SU-DHL-6 (cell line): ENCODE results near the gene ABCC10.

Experiments used
- H2AFZ ChIP-seq: fragments of 200-600 bp; sonication (generic); 2 replicates; pipeline ENCODE4 v1.6.1; 2014; ENCODE audit warnings: low read depth, mild to moderate bottlenecking, moderate library complexity, mixed read lengths, antibody characterized with exemption, low read length; ENCODE audit not compliant: severe bottlenecking
- H3F3A ChIP-seq: fragments of 200-600 bp; shearing (Covaris generic); 2 replicates; pipeline ENCODE4 v1.6.0; 2016; ENCODE audit warnings: antibody characterized with exemption, mild to moderate bottlenecking; ENCODE audit not compliant: insufficient read depth
- H3K27ac ChIP-seq: fragments of 200-600 bp; sonication (generic); 2 replicates; pipeline ENCODE4 v1.5.1; 2016; ENCODE audit warnings: low read depth, mild to moderate bottlenecking, low read length, moderate library complexity, mixed read lengths
- H3K27me3 ChIP-seq: fragments of 200-600 bp; sonication (generic), shearing (Covaris generic); 2 replicates; pipeline ENCODE4 v1.6.0; 2014; ENCODE audit warnings: mild to moderate bottlenecking, low read length
- H3K36me3 ChIP-seq: fragments of 200-600 bp; sonication (generic); 2 replicates; pipeline ENCODE4 v1.6.1; 2014; ENCODE audit warnings: mild to moderate bottlenecking, low read length, mixed read lengths
- H3K4me2 ChIP-seq: fragments of 300-600, 200-600 bp; shearing (Covaris generic), sonication (generic); 2 replicates; pipeline ENCODE4 v1.6.0; 2014; ENCODE audit warnings: low read length, low read depth, mild to moderate bottlenecking; ENCODE audit not compliant: poor library complexity, severe bottlenecking
- H3K4me3 ChIP-seq: fragments of 200-600 bp; sonication (generic); 2 replicates; pipeline ENCODE4 v1.5.1; 2014; ENCODE audit warnings: antibody characterized with exemption, low read length, mild to moderate bottlenecking, mixed read lengths; ENCODE audit not compliant: insufficient read depth, poor library complexity, severe bottlenecking
- H3K79me2 ChIP-seq: fragments of 200-600 bp; sonication (generic); 2 replicates; pipeline ENCODE4 v1.6.1; 2014; ENCODE audit warnings: mild to moderate bottlenecking, low read length, moderate library complexity; ENCODE audit not compliant: insufficient read depth
- H3K9ac ChIP-seq: fragments of 200-600 bp; sonication (generic); 2 replicates; pipeline ENCODE4 v1.7.0; 2014; ENCODE audit warnings: mild to moderate bottlenecking, low read length
- H3K9me2 ChIP-seq: fragments of 200-600 bp; sonication (generic); replicated peaks from 2 replicates; pipeline ENCODE4 v1.6.1; 2014; ENCODE audit warnings: low read length; ENCODE audit not compliant: insufficient read depth
- H3K9me3 ChIP-seq: fragments of 200-600 bp; sonication (generic); 2 replicates; pipeline ENCODE4 v1.6.1; 2014; ENCODE audit warnings: low read length, mixed read lengths; ENCODE audit not compliant: insufficient read depth
- H4K20me1 ChIP-seq: fragments of 200-600 bp; sonication (generic); 2 replicates; pipeline ENCODE4 v1.6.1; 2014; ENCODE audit warnings: low read depth, mild to moderate bottlenecking, antibody characterized with exemption, low read length, moderate library complexity, mixed read lengths
- EZH2phosphoT487 ChIP-seq: fragments of 200-600 bp; sonication (generic), shearing (Covaris generic); conservative IDR thresholded peaks from 2 replicates; pipeline ENCODE4 v1.6.1; 2018; ENCODE audit warnings: mild to moderate bottlenecking, antibody characterized with exemption, low read length, moderate library complexity, mixed read lengths
- TF ChIP-seq, protein P1 (sequence below): fragments of 200-600 bp; sonication (generic); IDR thresholded peaks from one replicate; pipeline ENCODE4 v1.5.1; 2017; ENCODE audit warnings: antibody characterized with exemption, mild to moderate bottlenecking, low read length, moderate library complexity; ENCODE audit not compliant: insufficient read depth, poor library complexity, severe bottlenecking

ABCC10 gene

DNA sequence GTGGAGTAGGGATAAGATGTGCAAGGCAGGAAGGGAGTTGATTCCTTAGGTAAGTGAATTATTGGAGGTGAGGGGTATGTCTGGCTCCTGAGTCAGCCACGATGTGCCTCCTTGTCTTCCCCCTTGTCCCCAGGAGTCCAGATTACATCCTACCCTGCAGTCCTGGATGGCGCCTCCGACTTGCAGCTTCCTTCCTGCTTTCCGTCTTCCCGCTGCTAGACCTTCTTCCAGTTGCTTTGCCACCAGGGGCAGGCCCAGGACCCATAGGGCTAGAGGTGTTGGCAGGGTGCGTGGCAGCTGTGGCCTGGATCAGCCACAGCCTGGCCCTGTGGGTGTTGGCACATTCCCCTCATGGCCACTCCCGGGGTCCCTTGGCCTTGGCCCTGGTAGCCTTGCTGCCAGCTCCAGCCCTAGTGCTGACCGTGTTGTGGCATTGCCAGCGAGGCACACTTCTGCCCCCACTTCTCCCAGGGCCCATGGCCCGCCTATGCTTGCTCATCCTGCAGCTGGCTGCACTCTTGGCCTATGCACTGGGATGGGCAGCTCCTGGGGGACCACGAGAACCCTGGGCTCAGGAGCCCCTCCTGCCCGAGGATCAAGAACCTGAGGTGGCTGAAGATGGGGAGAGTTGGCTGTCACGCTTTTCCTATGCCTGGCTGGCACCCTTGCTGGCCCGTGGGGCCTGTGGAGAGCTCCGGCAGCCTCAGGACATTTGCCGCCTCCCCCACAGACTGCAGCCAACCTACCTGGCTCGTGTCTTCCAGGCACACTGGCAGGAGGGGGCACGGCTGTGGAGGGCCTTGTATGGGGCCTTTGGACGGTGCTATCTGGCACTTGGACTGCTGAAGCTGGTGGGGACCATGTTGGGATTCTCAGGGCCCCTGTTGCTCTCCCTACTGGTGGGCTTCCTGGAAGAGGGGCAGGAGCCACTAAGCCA, 4.9 kb downstream of the ABCC10 start:
- TF ChIP-seq EZH2phosphoT487, result no peak
- TF ChIP-seq, protein P1, sequence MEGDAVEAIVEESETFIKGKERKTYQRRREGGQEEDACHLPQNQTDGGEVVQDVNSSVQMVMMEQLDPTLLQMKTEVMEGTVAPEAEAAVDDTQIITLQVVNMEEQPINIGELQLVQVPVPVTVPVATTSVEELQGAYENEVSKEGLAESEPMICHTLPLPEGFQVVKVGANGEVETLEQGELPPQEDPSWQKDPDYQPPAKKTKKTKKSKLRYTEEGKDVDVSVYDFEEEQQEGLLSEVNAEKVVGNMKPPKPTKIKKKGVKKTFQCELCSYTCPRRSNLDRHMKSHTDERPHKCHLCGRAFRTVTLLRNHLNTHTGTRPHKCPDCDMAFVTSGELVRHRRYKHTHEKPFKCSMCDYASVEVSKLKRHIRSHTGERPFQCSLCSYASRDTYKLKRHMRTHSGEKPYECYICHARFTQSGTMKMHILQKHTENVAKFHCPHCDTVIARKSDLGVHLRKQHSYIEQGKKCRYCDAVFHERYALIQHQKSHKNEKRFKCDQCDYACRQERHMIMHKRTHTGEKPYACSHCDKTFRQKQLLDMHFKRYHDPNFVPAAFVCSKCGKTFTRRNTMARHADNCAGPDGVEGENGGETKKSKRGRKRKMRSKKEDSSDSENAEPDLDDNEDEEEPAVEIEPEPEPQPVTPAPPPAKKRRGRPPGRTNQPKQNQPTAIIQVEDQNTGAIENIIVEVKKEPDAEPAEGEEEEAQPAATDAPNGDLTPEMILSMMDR, result no peak
- Histone ChIP-seq H4K20me1 (no peaks in the 10 kb centered on the region), H3K9ac (no peak overlapping the region), H3K9me3 (no peaks in the 10 kb centered on the region), H3K4me3 (no peak overlapping the region), H3K36me3 (no peaks in the 10 kb centered on the region), H3K4me2 (no peak overlapping the region), H3K27me3 (no peaks in the 10 kb centered on the region), H2AFZ (no peak overlapping the region), H3K9me2 (no peaks in the 10 kb centered on the region), H3F3A (peaks cover 7% of the 10 kb centered on the region; the same call in 1 of the 2 replicates), H3K79me2 (peaks cover 20% of the 10 kb centered on the region), H3K27ac (no peak overlapping the region)

DNA sequence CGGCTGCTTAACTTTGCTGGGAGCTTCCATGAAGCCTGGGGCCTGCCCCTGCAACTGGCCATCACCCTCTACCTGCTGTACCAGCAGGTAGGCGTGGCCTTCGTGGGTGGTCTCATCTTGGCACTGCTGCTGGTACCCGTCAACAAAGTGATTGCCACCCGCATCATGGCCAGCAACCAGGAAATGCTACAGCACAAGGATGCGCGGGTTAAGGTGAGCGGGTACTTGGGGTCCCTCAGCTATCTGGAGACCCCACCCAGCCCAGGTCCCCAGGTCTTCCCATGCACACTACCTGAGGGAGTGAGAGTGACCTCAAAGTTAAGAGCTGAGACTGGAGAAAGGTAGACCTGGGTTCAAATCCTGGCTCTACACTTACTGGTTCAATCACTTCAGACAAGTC, 5.8 kb downstream of the ABCC10 start:
- Histone ChIP-seq H3K4me3 (no peak overlapping the region), H3K27me3 (no peaks in the 10 kb centered on the region), H2AFZ (no peak overlapping the region), H3K27ac (no peak overlapping the region), H3K9me2 (no peaks in the 10 kb centered on the region), H3K9ac (no peak overlapping the region), H3F3A (peaks cover 5% of the 10 kb centered on the region; the same call in 1 of the 2 replicates), H3K79me2 (peaks cover 17% of the 10 kb centered on the region), H3K9me3 (no peaks in the 10 kb centered on the region), H3K36me3 (no peaks in the 10 kb centered on the region; the same call in 1 of the 2 replicates), H4K20me1 (no peaks in the 10 kb centered on the region), H3K4me2 (no peak overlapping the region)
- TF ChIP-seq, protein P1, result no peak
- no peak for TF ChIP-seq EZH2phosphoT487

DNA sequence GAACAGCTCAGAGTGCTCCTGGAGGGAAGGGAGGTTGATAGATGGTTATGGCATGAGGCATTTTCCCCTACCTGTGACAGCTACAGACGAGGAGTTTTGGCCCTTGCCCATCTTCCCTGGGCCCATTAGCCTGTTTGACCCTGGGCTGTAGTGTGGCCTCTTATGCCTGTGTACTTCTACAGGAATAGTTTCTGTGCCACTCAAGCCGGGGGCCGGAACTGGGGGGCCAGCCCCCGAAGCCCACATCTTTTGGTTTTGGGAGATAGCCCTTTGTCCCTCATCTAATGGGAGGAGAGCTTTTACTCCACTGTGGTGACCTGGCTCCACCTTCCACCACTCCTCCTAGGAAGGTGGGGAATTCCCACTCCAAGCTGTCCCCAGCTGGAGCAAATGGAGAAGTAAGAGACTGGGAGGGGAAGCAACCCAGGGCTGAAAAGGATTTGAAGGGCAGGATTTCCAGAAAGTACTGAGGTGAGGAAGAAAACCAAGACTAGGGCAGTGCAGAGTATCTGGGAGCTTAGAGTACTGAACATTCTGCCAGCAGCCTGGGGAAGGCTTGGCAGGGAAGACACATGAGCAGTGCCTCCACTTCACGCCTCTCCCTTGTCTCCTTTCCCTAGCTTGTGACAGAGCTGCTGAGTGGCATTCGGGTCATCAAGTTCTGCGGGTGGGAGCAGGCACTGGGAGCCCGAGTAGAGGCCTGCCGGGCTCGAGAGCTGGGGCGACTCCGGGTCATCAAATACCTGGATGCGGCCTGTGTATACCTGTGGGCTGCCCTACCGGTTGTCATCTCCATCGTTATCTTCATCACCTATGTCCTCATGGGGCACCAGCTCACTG, 6.9 kb downstream of the ABCC10 start:
- TF ChIP-seq, protein P1, result no peak
- no peak for TF ChIP-seq EZH2phosphoT487
- Histone ChIP-seq H3K4me2 (no peak overlapping the region), H3K9ac (no peak overlapping the region), H4K20me1 (no peaks in the 10 kb centered on the region), H3K79me2 (peaks cover 7% of the 10 kb centered on the region), H3K9me3 (no peaks in the 10 kb centered on the region), H3K27ac (no peak overlapping the region), H3K4me3 (no peak overlapping the region), H2AFZ (no peak overlapping the region), H3K9me2 (no peaks in the 10 kb centered on the region), H3F3A (no peaks in the 10 kb centered on the region), H3K27me3 (no peaks in the 10 kb centered on the region), H3K36me3 (no peaks in the 10 kb centered on the region; the same call in 1 of the 2 replicates)
